Activated T-helper 2 cell treated with anti-CD3 and anti-CD28 coated beads, Interferon-gamma antibody, Interleukin-2, Interleukin-4, amounts not matched to agents 10 μg/mL and 5 μg/mL and 100 μg/mL, durations not matched to agents 14 hours and 24 hours and 36 hours (primary cell): ENCODE measurements around the gene SCG5. TPM values are rescaled to one million over a fixed set of nuclear protein-coding genes. Genes with fewer than 3 reads are reported as not detected.

Source experiments
- DNase-seq: peaks from one replicate; pipeline ENCODE4 v3.0.0; 2021; ENCODE audit warnings: low spot score
- H3K27ac Mint-ChIP-seq: one replicate; pipeline ENCODE4 v1.8.0; 2021; ENCODE audit warnings: mixed read lengths
- H3K27me3 Mint-ChIP-seq: one replicate; pipeline ENCODE4 v1.8.0; 2021; ENCODE audit warnings: low read depth, mixed read lengths
- H3K36me3 Mint-ChIP-seq: one replicate; pipeline ENCODE4 v1.8.0; 2021; ENCODE audit warnings: low read depth, mixed read lengths
- H3K4me1 Mint-ChIP-seq: one replicate; pipeline ENCODE4 v1.8.0; 2021; ENCODE audit warnings: low read depth, mixed read lengths
- H3K4me3 Mint-ChIP-seq: one replicate; pipeline ENCODE4 v1.8.0; 2021; ENCODE audit warnings: low read depth, mild to moderate bottlenecking, moderate library complexity, mixed read lengths
- H3K9me3 Mint-ChIP-seq: one replicate; pipeline ENCODE4 v1.8.0; 2021; ENCODE audit warnings: mixed read lengths
- intact Hi-C: fragments of 100-400 bp; cut with micrococcal nuclease; formaldehyde crosslinking; loops from one replicate; pipeline ENCODE4 v1.15.1; 2023
- total RNA-seq: library from RNA; stranded (reverse); gene quantifications from 2 replicates; pipeline ENCODE4 v1.2.3, GENCODE V29; 2022

The SCG5 gene
- total RNA-seq, 1 donor from 2014 or later, result 3.7 TPM

GRCh38 chr15:32668942-32669341 lies 27.4 kb downstream of the SCG5 start:
- no peak for DNase-seq
- Mint-ChIP-seq H3K9me3 (no peaks in the 10 kb centered on the region), H3K4me1 (no peaks in the 10 kb centered on the region), H3K36me3 (peaks cover 5% of the 10 kb centered on the region), H3K4me3 (no peak overlapping the region), H3K27me3 (no peaks in the 10 kb centered on the region), H3K27ac (no peak overlapping the region)
- intact Hi-C loops, result loop anchor here (10.0 kb wide), 1 partner anchor 266 kb away; no protein-coding TSS in a partner anchor

DNA sequence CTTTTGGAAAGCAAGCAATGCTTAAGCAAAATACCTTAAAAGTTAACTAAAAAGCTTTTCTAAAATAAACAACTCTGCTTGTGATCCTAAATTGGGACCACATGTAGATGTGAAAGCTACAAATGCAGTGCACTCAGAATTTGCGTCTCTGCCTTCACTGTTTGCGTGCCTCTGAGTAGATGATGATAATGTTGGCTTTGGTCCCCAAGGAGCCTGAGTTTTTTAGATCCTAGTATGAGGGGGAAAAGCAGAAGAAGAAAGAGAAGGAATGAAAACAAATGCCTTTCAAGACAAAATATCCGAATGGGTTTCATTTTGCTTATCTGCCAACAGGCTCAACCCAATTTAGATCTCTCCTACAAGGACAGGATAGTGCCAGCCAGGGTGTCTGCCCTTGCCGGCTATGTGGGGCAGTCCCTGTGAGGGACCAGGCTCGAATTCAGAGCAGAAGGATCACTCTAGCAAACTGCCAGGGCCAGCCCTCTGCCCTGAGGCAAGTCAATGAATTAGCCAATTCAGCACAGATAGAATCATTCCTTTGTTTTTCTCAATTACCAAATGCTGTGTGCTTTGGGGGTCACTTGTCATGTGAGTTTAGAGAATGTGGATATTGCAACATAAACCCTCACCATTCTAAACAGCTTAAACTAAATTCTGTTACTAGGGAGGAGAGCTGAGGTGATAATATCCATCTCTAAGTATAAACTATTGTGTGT lies 28.5 kb downstream of the SCG5 start:
- intact Hi-C loops, result loop anchor here (10.0 kb wide), 1 partner anchor 265 kb away; no protein-coding TSS in a partner anchor
- no peaks in the 10 kb centered on the region for H3K27me3 Mint-ChIP-seq
- no peaks in the 10 kb centered on the region for H3K9me3 Mint-ChIP-seq
- H3K27ac Mint-ChIP-seq, result no peak overlapping the region
- peaks cover 5% of the 10 kb centered on the region for H3K36me3 Mint-ChIP-seq
- no peak overlapping the region for H3K4me3 Mint-ChIP-seq
- no peak for DNase-seq
- H3K4me1 Mint-ChIP-seq, result no peaks in the 10 kb centered on the region

DNA sequence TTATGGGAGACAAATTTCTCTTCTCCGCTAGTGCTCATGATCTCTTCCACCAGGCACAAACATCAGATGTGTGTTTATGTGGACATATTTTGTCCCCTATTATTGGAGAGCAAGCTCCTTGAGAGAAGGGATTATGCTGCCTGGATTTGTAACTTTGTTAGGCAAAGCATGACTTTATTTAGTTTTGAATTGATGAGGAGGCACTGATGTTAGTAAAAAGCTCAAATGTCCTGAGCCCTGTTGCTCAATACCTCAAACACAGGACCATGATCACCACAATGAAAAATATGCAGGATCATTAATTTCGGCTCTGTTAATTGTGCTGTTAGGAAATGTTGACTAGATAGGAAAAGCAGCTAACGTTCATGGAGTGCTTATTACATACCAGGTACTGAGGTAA lies 29.1 kb downstream of the SCG5 start:
- DNase-seq, result no peak
- Mint-ChIP-seq H3K9me3 (no peaks in the 10 kb centered on the region), H3K4me1 (no peaks in the 10 kb centered on the region), H3K4me3 (no peak overlapping the region), H3K27ac (no peak overlapping the region), H3K36me3 (peaks cover 5% of the 10 kb centered on the region), H3K27me3 (no peaks in the 10 kb centered on the region)
- intact Hi-C loops, result no loop called here

- Mint-ChIP-seq H3K4me1 (no peaks in the 10 kb centered on the region), H3K36me3 (peaks cover 5% of the 10 kb centered on the region), H3K27ac (no peak overlapping the region), H3K4me3 (no peak overlapping the region), H3K9me3 (no peaks in the 10 kb centered on the region), H3K27me3 (no peaks in the 10 kb centered on the region)
- intact Hi-C loops, result no loop called here
- no peak for DNase-seq
Observed at GRCh38 chr15:32671339-32672325, 30.1 kb downstream of the SCG5 start.

GRCh38 chr15:32674681-32675080 lies 33.2 kb downstream of the SCG5 start:
- Mint-ChIP-seq H3K27me3 (no peaks in the 10 kb centered on the region), H3K9me3 (no peaks in the 10 kb centered on the region), H3K27ac (no peak overlapping the region), H3K4me1 (no peaks in the 10 kb centered on the region), H3K36me3 (no peaks in the 10 kb centered on the region), H3K4me3 (no peak overlapping the region)
- intact Hi-C loops, result no loop called here
- DNase-seq, result no peak

- DNase-seq, result no peak
- intact Hi-C loops, result no loop called here
- Mint-ChIP-seq H3K36me3 (no peaks in the 10 kb centered on the region), H3K4me3 (no peak overlapping the region), H3K27ac (no peak overlapping the region), H3K27me3 (no peaks in the 10 kb centered on the region), H3K9me3 (no peaks in the 10 kb centered on the region), H3K4me1 (no peaks in the 10 kb centered on the region)
Observed at GRCh38 chr15:32675466-32675865, 34.0 kb downstream of the SCG5 start.

GRCh38 chr15:32676169-32676568 lies 34.7 kb downstream of the SCG5 start:
- DNase-seq, result no peak
- Mint-ChIP-seq H3K27ac (no peak overlapping the region), H3K36me3 (no peaks in the 10 kb centered on the region), H3K9me3 (no peaks in the 10 kb centered on the region), H3K27me3 (no peaks in the 10 kb centered on the region), H3K4me1 (no peaks in the 10 kb centered on the region), H3K4me3 (no peak overlapping the region)
- intact Hi-C loops, result no loop called here

DNA sequence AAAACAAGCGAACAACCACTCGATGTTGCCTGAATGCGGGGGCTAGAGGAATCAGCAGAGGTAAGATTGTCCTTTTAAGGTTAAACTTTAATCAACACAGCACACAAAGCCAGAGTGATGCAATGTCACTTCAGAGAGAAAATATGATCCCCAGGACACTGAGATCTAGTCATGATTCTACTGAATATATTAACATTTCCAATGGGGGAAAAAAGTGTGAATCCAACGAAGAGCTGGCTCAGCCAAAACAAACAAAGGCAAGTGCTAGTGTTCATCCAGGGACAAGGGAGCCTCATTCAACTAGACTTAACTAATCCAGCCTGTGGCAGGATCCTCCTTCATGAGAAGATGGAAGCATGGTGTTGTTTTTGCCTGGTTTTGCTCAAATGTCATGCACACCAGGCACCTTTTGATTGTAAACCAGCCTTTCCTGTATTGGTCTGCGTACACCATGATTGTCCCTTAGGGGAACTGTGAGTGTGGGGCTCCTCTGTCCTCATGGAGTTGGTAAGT lies 35.8 kb downstream of the SCG5 start:
- Mint-ChIP-seq H3K9me3 (no peaks in the 10 kb centered on the region), H3K27ac (no peak overlapping the region), H3K4me1 (no peaks in the 10 kb centered on the region), H3K4me3 (no peak overlapping the region), H3K27me3 (no peaks in the 10 kb centered on the region), H3K36me3 (no peaks in the 10 kb centered on the region)
- DNase-seq, result no peak
- intact Hi-C loops, result no loop called here

GRCh38 chr15:32679298-32679690 lies 37.8 kb downstream of the SCG5 start:
- Mint-ChIP-seq H3K4me1 (peaks cover 5% of the 10 kb centered on the region), H3K9me3 (no peaks in the 10 kb centered on the region), H3K27me3 (no peaks in the 10 kb centered on the region), H3K36me3 (no peaks in the 10 kb centered on the region), H3K27ac (no peak overlapping the region), H3K4me3 (no peak overlapping the region)
- DNase-seq, result no peak
- intact Hi-C loops, result no loop called here

- DNase-seq, result no peak
- Mint-ChIP-seq H3K27ac (no peak overlapping the region), H3K4me1 (peaks cover 9% of the 10 kb centered on the region), H3K27me3 (no peaks in the 10 kb centered on the region), H3K9me3 (no peaks in the 10 kb centered on the region), H3K4me3 (no peak overlapping the region), H3K36me3 (no peaks in the 10 kb centered on the region)
- intact Hi-C loops, result no loop called here
Observed at GRCh38 chr15:32682569-32682968, 41.1 kb downstream of the SCG5 start.

DNA sequence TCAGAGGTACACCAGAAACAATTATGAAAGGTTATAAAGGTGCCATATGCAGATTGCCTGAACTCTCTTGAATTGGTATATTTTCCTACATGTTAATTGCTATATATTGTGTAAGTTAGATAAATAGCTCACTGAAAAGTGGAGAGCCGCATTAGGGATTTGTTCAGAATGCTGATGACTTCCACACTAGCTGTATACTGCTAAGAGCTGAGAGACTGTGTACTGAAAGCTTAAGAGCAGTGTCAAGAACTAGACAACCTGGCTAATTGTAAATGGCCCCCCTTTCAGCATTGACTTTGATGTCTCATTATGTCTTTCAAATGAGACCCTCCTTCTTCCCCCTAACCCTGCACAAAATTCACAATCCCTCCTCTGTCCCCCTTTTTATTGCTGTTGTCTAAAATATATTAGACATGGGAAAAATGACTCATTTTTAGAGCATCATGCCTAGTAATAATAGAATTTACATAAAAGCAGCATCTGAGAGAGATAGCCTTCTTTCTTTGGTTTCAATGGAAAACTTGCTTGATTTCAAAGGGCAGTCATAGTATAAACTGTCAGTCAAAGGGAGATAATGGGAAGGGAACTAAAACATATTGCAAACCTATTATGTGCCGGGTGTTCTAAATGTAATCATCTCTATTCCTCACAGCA lies 41.6 kb downstream of the SCG5 start:
- no peak overlapping the region for H3K27ac Mint-ChIP-seq
- no peaks in the 10 kb centered on the region for H3K36me3 Mint-ChIP-seq
- DNase-seq, result no peak
- intact Hi-C loops, result no loop called here
- no peak overlapping the region for H3K4me3 Mint-ChIP-seq
- no peaks in the 10 kb centered on the region for H3K9me3 Mint-ChIP-seq
- no peaks in the 10 kb centered on the region for H3K27me3 Mint-ChIP-seq
- peaks cover 9% of the 10 kb centered on the region for H3K4me1 Mint-ChIP-seq

DNA sequence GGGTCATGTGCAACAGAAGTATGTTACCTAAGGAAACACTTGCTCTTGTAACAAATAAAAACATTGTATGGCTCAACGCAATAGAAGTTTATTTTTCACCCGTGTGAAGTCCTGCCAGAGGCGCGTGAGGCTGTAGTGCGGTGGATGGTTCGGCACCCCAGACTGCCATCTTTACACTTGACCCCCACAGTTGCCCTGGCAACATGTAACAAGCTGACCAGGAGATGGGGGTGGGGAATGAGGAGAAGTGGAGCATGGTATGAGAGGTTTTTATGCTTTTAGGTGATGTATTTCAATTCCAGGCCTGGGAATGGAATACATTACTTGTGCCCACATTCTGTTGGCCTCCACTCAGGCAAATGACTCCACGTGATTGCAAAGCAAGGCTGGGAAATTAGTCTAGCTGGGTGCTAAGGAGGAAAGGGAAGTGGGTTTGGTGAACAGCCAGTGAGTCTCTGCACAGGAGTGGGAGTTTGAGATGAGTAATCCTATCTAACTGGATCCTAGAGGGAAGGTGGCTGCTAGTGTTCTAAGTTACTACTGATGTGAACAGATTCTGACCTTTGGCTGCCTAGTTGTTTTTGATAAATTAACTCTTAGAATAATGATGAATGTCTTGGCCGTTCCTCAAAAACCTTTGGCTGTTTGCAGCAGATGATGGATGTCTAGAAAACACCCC lies 42.5 kb downstream of the SCG5 start:
- H3K36me3 Mint-ChIP-seq, result no peaks in the 10 kb centered on the region
- intact Hi-C loops, result no loop called here
- H3K27ac Mint-ChIP-seq, result no peak overlapping the region
- no peaks in the 10 kb centered on the region for H3K27me3 Mint-ChIP-seq
- peaks cover 9% of the 10 kb centered on the region for H3K4me1 Mint-ChIP-seq
- H3K4me3 Mint-ChIP-seq, result no peak overlapping the region
- DNase-seq, result no peak
- H3K9me3 Mint-ChIP-seq, result no peaks in the 10 kb centered on the region
